DOHH2 (cell line): ENCODE measurements around the gene DCXR.

Experiments used
- H3F3A ChIP-seq: fragments of 200-600 bp; sonication (generic), shearing (Covaris generic); 2 replicates; pipeline ENCODE4 v1.6.0; 2016; ENCODE audit warnings: antibody characterized with exemption, mild to moderate bottlenecking; ENCODE audit not compliant: control insufficient read depth, insufficient read depth
- H3K27ac ChIP-seq: fragments of 200-600 bp; sonication (generic); 2 replicates; pipeline ENCODE4 v1.5.1; 2014; ENCODE audit warnings: low read depth, mild to moderate bottlenecking, low read length, moderate library complexity
- H3K27me3 ChIP-seq: fragments of 200-600 bp; sonication (generic); 2 replicates; pipeline ENCODE4 v1.6.1; 2014; ENCODE audit warnings: mild to moderate bottlenecking, low read length, mixed read lengths; ENCODE audit not compliant: control insufficient read depth
- H3K36me3 ChIP-seq: fragments of 200-600 bp; sonication (generic); 2 replicates; pipeline ENCODE4 v1.6.1; 2014; ENCODE audit warnings: mild to moderate bottlenecking, low read length, moderate library complexity, mixed read lengths; ENCODE audit not compliant: control insufficient read depth
- H3K4me1 ChIP-seq: fragments of 200-600 bp; sonication (generic); 2 replicates; pipeline ENCODE4 v1.6.1; 2014; ENCODE audit warnings: mild to moderate bottlenecking, low read length, mixed read lengths; ENCODE audit not compliant: control insufficient read depth
- H3K4me2 ChIP-seq: fragments of 200-600 bp; sonication (generic); 2 replicates; pipeline ENCODE4 v1.6.0; 2014; ENCODE audit warnings: mild to moderate bottlenecking, low read length, moderate library complexity
- H3K4me3 ChIP-seq: fragments of 200-600 bp; sonication (generic); 2 replicates; pipeline ENCODE4 v1.5.1; 2014; ENCODE audit warnings: mild to moderate bottlenecking, low read length, mixed read lengths
- H3K79me2 ChIP-seq: fragments of 200-600 bp; sonication (generic); 2 replicates; pipeline ENCODE4 v1.6.1; 2014; ENCODE audit warnings: mild to moderate bottlenecking, low read length, mixed read lengths; ENCODE audit not compliant: control insufficient read depth
- H3K9me2 ChIP-seq: fragments of 200-600 bp; sonication (generic); replicated peaks from 2 replicates; pipeline ENCODE4 v1.6.1; 2014; ENCODE audit warnings: mild to moderate bottlenecking, low read length, mixed read lengths; ENCODE audit not compliant: control insufficient read depth
- H3K9me3 ChIP-seq: fragments of 200-600 bp; sonication (generic); 2 replicates; pipeline ENCODE4 v1.6.1; 2014; ENCODE audit warnings: antibody characterized with exemption, low read length, mixed read lengths; ENCODE audit not compliant: control insufficient read depth, insufficient read depth
- H4K20me1 ChIP-seq: fragments of 200-600 bp; sonication (generic); 2 replicates; pipeline ENCODE4 v1.6.0; 2014; ENCODE audit warnings: low read depth, mild to moderate bottlenecking, antibody characterized with exemption, low read length, moderate library complexity; ENCODE audit not compliant: control insufficient read depth, insufficient read depth
- CTCF ChIP-seq: fragments of 200-600 bp; sonication (generic); IDR thresholded peaks from one replicate; pipeline ENCODE4 v1.5.1; 2014; ENCODE audit warnings: antibody characterized with exemption, mild to moderate bottlenecking, low read depth, low read length; ENCODE audit not compliant: poor library complexity, severe bottlenecking
- EZH2phosphoT487 ChIP-seq: fragments of 200-600 bp; sonication (generic); IDR thresholded peaks from 2 replicates; pipeline ENCODE4 v1.6.1; 2017; ENCODE audit warnings: borderline replicate concordance, mild to moderate bottlenecking, antibody characterized with exemption, low read length, moderate library complexity, mixed read lengths

The DCXR gene

GRCh38 chr17:82050761-82051641 lies 13.5 kb upstream of the DCXR start:
- H3K27me3 ChIP-seq = no peaks in the 10 kb centered on the region
- H3K79me2 ChIP-seq = peaks cover 19% of the 10 kb centered on the region
- H3K27ac ChIP-seq = no peak overlapping the region
- peaks cover 3% of the 10 kb centered on the region; the same call in 1 of the 2 replicates for H4K20me1 ChIP-seq
- peak overlapping the region; percentile 86 for H3K4me2 ChIP-seq
- H3K9me2 ChIP-seq = no peaks in the 10 kb centered on the region
- no peaks in the 10 kb centered on the region for H3K9me3 ChIP-seq
- peak overlapping the region; percentile 79 for H3K4me3 ChIP-seq
- no peak for TF ChIP-seq CTCF
- H3F3A ChIP-seq = no peaks in the 10 kb centered on the region
- peaks cover 17% of the 10 kb centered on the region for H3K4me1 ChIP-seq
- H3K36me3 ChIP-seq = peaks cover 18% of the 10 kb centered on the region

- Histone ChIP-seq H3K27ac (no peak overlapping the region), H4K20me1 (peaks cover 3% of the 10 kb centered on the region; the same call in 1 of the 2 replicates), H3K9me2 (no peaks in the 10 kb centered on the region), H3K4me1 (peaks cover 17% of the 10 kb centered on the region), H3K36me3 (peaks cover 12% of the 10 kb centered on the region; the same call in 1 of the 2 replicates), H3K4me3 (peak overlapping the region; percentile 79), H3K4me2 (peak overlapping the region; percentile 86), H3K27me3 (no peaks in the 10 kb centered on the region), H3F3A (no peaks in the 10 kb centered on the region), H3K9me3 (no peaks in the 10 kb centered on the region), H3K79me2 (peaks cover 19% of the 10 kb centered on the region)
- TF ChIP-seq EZH2phosphoT487 (no peak), CTCF (no peak)
Observed at GRCh38 chr17:82050152-82050760, 12.8 kb upstream of the DCXR start.

- H3K27me3 ChIP-seq = no peaks in the 10 kb centered on the region
- no peaks in the 10 kb centered on the region for H3K9me2 ChIP-seq
Observed at GRCh38 chr17:82049521-82049971, 12.0 kb upstream of the DCXR start.

More at GRCh38 chr17:82049521-82049971, 12.0 kb upstream of the DCXR start:
- Histone ChIP-seq H3K27ac (no peak overlapping the region), H3K4me3 (no peak overlapping the region), H3K4me1 (peaks cover 17% of the 10 kb centered on the region), H3F3A (no peaks in the 10 kb centered on the region), H3K79me2 (peaks cover 19% of the 10 kb centered on the region), H3K9me3 (no peaks in the 10 kb centered on the region), H3K4me2 (no peak overlapping the region), H4K20me1 (peaks cover 3% of the 10 kb centered on the region; the same call in 1 of the 2 replicates), H3K36me3 (peaks cover 5% of the 10 kb centered on the region; the same call in 1 of the 2 replicates)
- TF ChIP-seq CTCF = no peak
- no peak for TF ChIP-seq EZH2phosphoT487
